Keratinocyte (primary cell): ENCODE results near the gene POLD4. TPM values are rescaled to one million over a fixed set of nuclear protein-coding genes. Genes with fewer than 3 reads are reported as not detected.

ENCODE experiments used
- DNase-seq: peaks from one replicate; pipeline ENCODE4 v3.0.0-alpha.2; 2011; ENCODE audit warnings: low read depth, missing footprints, low spot score
- FAIRE-seq: peaks from 2 replicates; lab custom pipeline; 2011; peaks lifted over from hg19 to GRCh38; lab: Jason Lieb, UNC
- H2AFZ ChIP-seq: 2 replicates; pipeline ENCODE4 v1.6.0; 2012; ENCODE audit warnings: low read length, control low read depth, inconsistent platforms; ENCODE audit not compliant: control insufficient read depth
- H3K27ac ChIP-seq: 2 replicates; pipeline ENCODE4 v1.5.1; 2011; ENCODE audit warnings: low read length; ENCODE audit not compliant: control insufficient read depth, insufficient read depth
- H3K27me3 ChIP-seq: 3 replicates; pipeline ENCODE4 v1.6.0; 2011; ENCODE audit warnings: low read length; ENCODE audit not compliant: control insufficient read depth, insufficient read depth; ENCODE audit errors: extremely low read depth
- H3K36me3 ChIP-seq, 2 experiments: 2 replicates in 1 of 2; 3 replicates in 1 of 2; pipeline ENCODE4 v1.5.1; 2011; ENCODE audit warnings: low read length in 2 of 2, mild to moderate bottlenecking in 1 of 2; ENCODE audit not compliant: control insufficient read depth in 2 of 2, insufficient read depth in 2 of 2; ENCODE audit errors: extremely low read depth in 1 of 2
- H3K4me1 ChIP-seq: 3 replicates; pipeline ENCODE4 v1.5.1; 2011; ENCODE audit warnings: low read length; ENCODE audit not compliant: control insufficient read depth, insufficient read depth; ENCODE audit errors: extremely low read depth
- H3K4me2 ChIP-seq: 3 replicates; pipeline ENCODE4 v1.6.0; 2011; ENCODE audit warnings: low read depth, low read length; ENCODE audit not compliant: control insufficient read depth, insufficient read depth; ENCODE audit errors: extremely low read depth
- H3K4me3 ChIP-seq, 3 experiments: fragments of 200-600 bp in 1 of 3; sonication (generic) in 1 of 3; 2 replicates in 2 of 3; 3 replicates in 1 of 3; pipeline ENCODE4 v1.5.1; 2011 to 2016; ENCODE audit warnings: low read length in 3 of 3, mild to moderate bottlenecking in 3 of 3, control low read depth in 2 of 3, inconsistent platforms in 1 of 3, low read depth in 1 of 3, mixed read lengths in 1 of 3, mixed run types in 1 of 3, moderate library complexity in 1 of 3; ENCODE audit not compliant: control insufficient read depth in 2 of 3, insufficient read depth in 2 of 3; ENCODE audit errors: extremely low read depth in 1 of 3
- H3K79me2 ChIP-seq: 2 replicates; pipeline ENCODE4 v1.6.0; 2012; ENCODE audit warnings: low read length; ENCODE audit not compliant: control insufficient read depth, insufficient read depth
- H3K9ac ChIP-seq: 3 replicates; pipeline ENCODE4 v1.6.0; 2011; ENCODE audit warnings: low read length; ENCODE audit not compliant: control insufficient read depth, insufficient read depth; ENCODE audit errors: extremely low read depth
- H3K9me1 ChIP-seq: 3 replicates; pipeline ENCODE4 v1.6.0; 2011; ENCODE audit warnings: low read length; ENCODE audit not compliant: control insufficient read depth, insufficient read depth; ENCODE audit errors: extremely low read depth
- H3K9me3 ChIP-seq: 2 replicates; pipeline ENCODE4 v1.5.1; 2012; ENCODE audit warnings: low read depth, low read length; ENCODE audit not compliant: control insufficient read depth
- H4K20me1 ChIP-seq: 3 replicates; pipeline ENCODE4 v1.6.0; 2011; ENCODE audit warnings: low read length; ENCODE audit not compliant: control insufficient read depth, insufficient read depth; ENCODE audit errors: extremely low read depth
- CTCF ChIP-seq, 3 experiments: IDR thresholded peaks in 1 of 3; conservative IDR thresholded peaks in 1 of 3; optimal IDR thresholded peaks in 1 of 3; 2 replicates in 2 of 3; 3 replicates in 1 of 3; pipeline versions ENCODE3 to v1.5.1; 2011; ENCODE audit warnings: low read length in 3 of 3, mild to moderate bottlenecking in 3 of 3, moderate library complexity in 2 of 3, control low read depth in 1 of 3, inconsistent platforms in 1 of 3; ENCODE audit not compliant: insufficient read depth in 2 of 3; ENCODE audit errors: extremely low read depth in 1 of 3
- EZH2 ChIP-seq: IDR thresholded peaks from one replicate; pipeline ENCODE4 v1.6.1; 2012; ENCODE audit warnings: inconsistent platforms, mild to moderate bottlenecking, low read length, moderate library complexity
- dilution Hi-C: fragments of 300-500 bp; cut with MboI; formaldehyde crosslinking; loops from one replicate; pipeline ENCODE4 v1.7.0; 2020; ENCODE audit warnings: low sequenced_read_pairs; ENCODE audit not compliant: extremely low pct_ligation_motif_present
- polyA plus RNA-seq, 5 experiments: library from polyadenylated mRNA; depleted of rRNA in 3 of 5; stranded (reverse) in 3 of 5; stranded (forward) in 1 of 5; unstranded in 1 of 5; fragments of >200 nt; gene quantifications; 1 replicate in 1 of 5; 2 replicates in 3 of 5; 3 replicates in 1 of 5; pipeline versions ENCODE4 v1.2.1 to v1.2.3, GENCODE V29; 2011 to 2012; ENCODE audit warnings: missing spikeins in 2 of 5, low read depth in 1 of 5, low replicate concordance in 1 of 5

The POLD4 gene
- polyA plus RNA-seq, 1 donor (not counting 4 experiments of a cell fraction or from before 2014, with no cell fraction given) = 35.7 TPM

DNA sequence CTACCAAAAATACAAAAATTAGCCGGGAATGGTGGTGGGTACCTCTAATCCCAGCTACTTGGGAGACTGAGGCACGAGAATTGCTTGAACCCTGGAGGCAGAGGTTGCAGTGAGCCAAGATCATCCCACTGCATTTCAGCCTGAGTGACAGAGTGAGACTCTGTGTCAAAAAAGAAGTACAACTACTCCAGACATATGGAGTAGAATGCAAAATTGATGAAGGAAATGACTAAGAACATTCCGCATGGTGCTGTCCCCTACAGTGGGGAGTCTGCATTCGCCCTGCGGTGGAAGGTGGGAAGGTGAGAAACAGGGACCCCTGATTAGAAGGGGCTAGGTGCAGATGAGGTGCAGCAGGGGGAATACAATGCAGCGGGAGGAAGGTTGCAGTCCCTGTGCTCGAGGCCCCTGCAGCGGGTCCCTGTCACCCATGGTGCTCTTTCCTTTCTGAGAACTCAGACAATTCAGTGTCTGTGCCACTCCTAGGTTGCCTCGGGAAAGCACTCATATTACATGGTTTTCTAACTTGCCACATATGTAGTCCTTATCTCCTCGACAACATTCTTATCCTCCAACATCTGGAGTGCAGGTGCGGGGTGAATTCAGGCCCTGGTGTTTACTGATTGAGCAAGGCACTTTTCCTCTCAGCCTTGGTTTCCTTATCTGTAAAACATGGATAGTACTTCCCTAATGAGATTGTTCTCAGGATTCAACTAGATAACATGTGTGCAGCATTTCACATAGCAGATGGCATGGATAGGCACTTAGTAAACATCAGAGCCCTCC lies 5.2 kb downstream of the POLD4 start:
- Histone ChIP-seq H2AFZ (no peak overlapping the region), H3K27ac (no peak overlapping the region), H3K9me3 (no peaks in the 10 kb centered on the region), H3K9me1 (peaks cover 3% of the 10 kb centered on the region), H3K4me1 (peaks cover 31% of the 10 kb centered on the region), H3K4me2 (no peak overlapping the region), H3K36me3 (peaks cover 0 to 6% of the 10 kb centered on the region in 2 experiments), H3K79me2 (peaks cover 8% of the 10 kb centered on the region), H3K27me3 (no peaks in the 10 kb centered on the region), H4K20me1 (no peaks in the 10 kb centered on the region), H3K9ac (no peak overlapping the region), H3K4me3 (no peak overlapping the region)
- FAIRE-seq = no peak
- dilution Hi-C loops = no loop called here
- DNase-seq = no peak
- TF ChIP-seq EZH2 (no peak), CTCF (optimal IDR thresholded peaks at IDR 0.05 in 1 of 3, IDR thresholded peaks at IDR 0.05 in 1 of 3, conservative IDR thresholded peaks at IDR 0.05 in 1 of 3; ENCODE audit: extremely low read depth in 1 of 3, insufficient read depth in 2 of 3, low read length in 3 of 3) (no peak)

GRCh38 chr11:67345920-67346819 lies 7.2 kb downstream of the POLD4 start:
- no peaks in the 10 kb centered on the region for H4K20me1 ChIP-seq
- dilution Hi-C loops = no loop called here

More at GRCh38 chr11:67345920-67346819, 7.2 kb downstream of the POLD4 start:
- Histone ChIP-seq H3K27ac (peak overlapping the region; percentile 71), H3K9me1 (peaks cover 3% of the 10 kb centered on the region), H3K4me2 (peak overlapping the region; percentile 56), H3K9me3 (no peaks in the 10 kb centered on the region), H3K27me3 (no peaks in the 10 kb centered on the region), H3K4me1 (peaks cover 20% of the 10 kb centered on the region), H3K4me3 (no peak overlapping the region), H3K36me3 (peaks cover 0 to under 1% of the 10 kb centered on the region in 2 experiments), H3K79me2 (no peaks in the 10 kb centered on the region), H2AFZ (peak overlapping the region; percentile 41), H3K9ac (peak overlapping the region; percentile 39)
- FAIRE-seq (peak; percentile 60), DNase-seq (no peak)
- peak; percentile 45 to 87 (median 67) for TF ChIP-seq CTCF (optimal IDR thresholded peaks at IDR 0.05 in 1 of 3, IDR thresholded peaks at IDR 0.05 in 1 of 3, conservative IDR thresholded peaks at IDR 0.05 in 1 of 3; ENCODE audit: extremely low read depth in 1 of 3, insufficient read depth in 2 of 3, low read length in 3 of 3)
- TF ChIP-seq EZH2 = no peak
